ENCODE measurements around the gene SLC25A45. TPM values are rescaled to one million over a fixed set of nuclear protein-coding genes. Genes with fewer than 3 reads are reported as not detected.

SLC25A45 gene
- total and polyA plus RNA-seq, 2 donors from 2014 or later: 4.1 to 14.7 TPM

DNA sequence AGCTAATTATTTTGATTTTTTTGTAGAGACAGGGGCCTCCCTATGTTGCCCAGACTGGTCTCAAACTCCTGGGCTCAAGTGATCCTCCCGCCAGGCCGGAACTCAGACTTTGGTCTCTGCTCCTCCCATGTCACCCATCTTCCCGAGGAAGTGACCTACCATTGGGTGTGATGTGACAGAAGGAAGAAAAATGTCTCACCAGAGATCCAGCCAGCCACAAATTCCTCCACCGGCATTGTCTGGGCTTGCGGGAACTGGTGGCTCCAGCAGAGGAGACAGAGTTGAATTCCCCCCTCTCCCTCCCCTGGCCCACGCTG is 772 bp downstream of the SLC25A45 start:
- peak overlapping the region in 2 of 3 donors; percentile 71 to 86 for H3K9ac ChIP-seq (ENCODE audit: low read length in 3 of 3)
- intact Hi-C loops (cut with DNase I): no loop called here
- no peaks in the 10 kb centered on the region for H3K27me3 ChIP-seq (ENCODE audit: control insufficient read depth, insufficient read depth, low read length)
- peaks cover 0 to 73% (median 62%) of the 10 kb centered on the region in 3 donors for H3K4me1 ChIP-seq (ENCODE audit: control insufficient read depth in 2 of 3, insufficient read depth in 2 of 3, low read depth in 1 of 3, low read length in 3 of 3)
- peak in 1 of 5 donors; percentile 87 for DNase-seq
- TF ChIP-seq CTCF (IDR thresholded peaks at IDR 0.05; ENCODE audit: borderline replicate concordance, extremely low read depth, insufficient read depth): no peak
- no peaks in the 10 kb centered on the region for H3K36me3 ChIP-seq (ENCODE audit: control insufficient read depth in 2 of 3, insufficient read depth in 3 of 3, low read length in 3 of 3)
- H3K27ac ChIP-seq (ENCODE audit: low read depth in 2 of 2, low read length in 2 of 2): peak overlapping the region; percentile 94 to 100
- H3K4me3 ChIP-seq (ENCODE audit: low read length in 3 of 3): peak overlapping the region; percentile 26 to 62 (median 42)
- no peaks in the 10 kb centered on the region for H3K9me3 ChIP-seq (ENCODE audit: control insufficient read depth in 2 of 3, insufficient read depth in 1 of 3, low read length in 3 of 3)
- no peak for FAIRE-seq

DNA sequence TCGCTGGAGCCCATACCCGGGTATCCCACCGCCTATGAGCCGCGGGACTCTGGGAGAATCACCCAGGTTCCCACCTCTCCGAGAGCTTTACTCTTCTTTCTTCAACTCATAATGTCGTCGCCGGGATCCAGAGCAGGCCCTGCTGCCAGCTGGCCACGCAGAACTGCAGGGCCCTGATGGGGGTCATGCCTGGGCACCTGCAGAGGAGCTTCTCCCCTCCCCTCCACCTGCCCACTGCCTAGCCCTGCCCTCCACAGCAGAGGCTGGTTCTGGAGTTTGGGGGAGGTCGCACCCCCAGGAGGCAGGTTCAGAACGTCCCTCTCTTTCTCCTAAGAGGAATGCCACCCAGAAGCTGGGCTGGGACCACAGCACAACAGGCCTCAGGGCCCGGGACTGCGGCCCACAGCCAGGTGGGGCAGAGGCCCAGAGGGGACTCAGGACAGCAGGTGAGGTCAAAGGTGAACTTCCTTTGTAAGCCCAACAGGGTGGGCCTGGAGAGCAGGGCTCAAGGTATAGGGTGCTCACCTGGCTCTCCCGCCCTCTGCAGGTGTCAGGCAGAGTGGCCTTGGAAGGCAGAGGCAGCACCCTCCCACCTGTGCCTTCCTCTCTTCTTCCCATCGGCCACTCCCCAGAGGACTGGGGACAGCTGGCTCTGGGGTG is 1.9 kb downstream of the SLC25A45 start:
- peak overlapping the region in 2 of 3 donors; percentile 18 to 41 for H3K9ac ChIP-seq (ENCODE audit: low read length in 3 of 3)
- H3K36me3 ChIP-seq (ENCODE audit: control insufficient read depth in 2 of 3, insufficient read depth in 3 of 3, low read length in 3 of 3): no peaks in the 10 kb centered on the region
- DNase-seq: peak in 2 of 5 donors; percentile 54 to 67
- H3K4me1 ChIP-seq (ENCODE audit: control insufficient read depth in 2 of 3, insufficient read depth in 2 of 3, low read depth in 1 of 3, low read length in 3 of 3): peaks cover 0 to 69% (median 59%) of the 10 kb centered on the region in 3 donors
- peak overlapping the region; percentile 80 to 84 for H3K27ac ChIP-seq (ENCODE audit: low read depth in 2 of 2, low read length in 2 of 2)
- no peak for TF ChIP-seq CTCF (IDR thresholded peaks at IDR 0.05; ENCODE audit: borderline replicate concordance, extremely low read depth, insufficient read depth)
- H3K4me3 ChIP-seq (ENCODE audit: low read length in 3 of 3): peak overlapping the region in 1 of 3 donors; percentile 62
- no peaks in the 10 kb centered on the region for H3K9me3 ChIP-seq (ENCODE audit: control insufficient read depth in 2 of 3, insufficient read depth in 1 of 3, low read length in 3 of 3)
- no peaks in the 10 kb centered on the region for H3K27me3 ChIP-seq (ENCODE audit: control insufficient read depth, insufficient read depth, low read length)
- intact Hi-C loops (cut with DNase I): no loop called here
- FAIRE-seq: no peak

DNA sequence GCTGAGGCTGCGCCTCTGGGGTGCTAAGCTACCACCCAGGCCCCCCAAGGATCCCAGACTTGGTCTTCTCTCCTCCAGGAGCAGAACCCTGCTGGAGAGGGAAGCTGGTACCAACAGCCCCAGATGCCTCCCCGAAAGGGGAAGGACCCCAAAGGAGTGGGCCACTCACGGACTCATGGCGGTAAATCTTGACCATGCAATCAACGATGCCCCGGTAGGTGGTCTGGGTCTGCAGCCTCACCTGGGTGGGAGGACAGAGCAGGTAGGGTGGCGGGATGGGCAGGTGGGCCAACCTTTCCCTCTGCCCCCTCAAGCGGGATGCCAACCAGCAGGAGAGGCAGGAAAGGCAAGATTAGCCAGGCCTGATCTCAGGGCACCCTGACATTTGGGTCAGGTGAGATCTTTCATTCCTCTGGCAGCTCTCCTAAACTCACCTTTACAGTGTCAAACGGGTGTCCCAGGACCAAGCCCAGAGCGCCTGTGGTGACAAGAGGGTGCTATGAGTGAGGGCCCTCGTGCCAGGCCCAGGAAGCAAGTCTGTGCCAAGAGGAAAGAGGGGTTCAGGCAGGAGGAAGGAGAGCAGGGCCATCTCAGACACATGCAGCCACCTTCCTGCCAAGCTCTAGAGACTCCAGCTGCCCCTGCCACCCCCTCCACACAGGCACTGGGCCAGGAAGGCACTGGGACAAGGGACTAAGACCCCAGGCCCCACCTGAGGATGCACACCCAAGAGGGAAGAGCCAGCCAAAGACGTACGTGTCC is 2.6 kb downstream of the SLC25A45 start:
- peak in 2 of 5 donors; percentile 46 to 70 for DNase-seq
- Histone ChIP-seq H3K4me1 (ENCODE audit: control insufficient read depth in 2 of 3, insufficient read depth in 2 of 3, low read depth in 1 of 3, low read length in 3 of 3) (peaks cover 0 to 63% (median 56%) of the 10 kb centered on the region in 3 donors), H3K36me3 (ENCODE audit: control insufficient read depth in 2 of 3, insufficient read depth in 3 of 3, low read length in 3 of 3) (no peaks in the 10 kb centered on the region), H3K9ac (ENCODE audit: low read length in 3 of 3) (peak overlapping the region in 1 of 3 donors; percentile 41), H3K4me3 (ENCODE audit: low read length in 3 of 3) (peak overlapping the region in 1 of 3 donors; percentile 62), H3K27ac (ENCODE audit: low read depth in 2 of 2, low read length in 2 of 2) (peak overlapping the region; percentile 80 to 84), H3K9me3 (ENCODE audit: control insufficient read depth in 2 of 3, insufficient read depth in 1 of 3, low read length in 3 of 3) (no peaks in the 10 kb centered on the region), H3K27me3 (ENCODE audit: control insufficient read depth, insufficient read depth, low read length) (no peaks in the 10 kb centered on the region)
- intact Hi-C loops (cut with DNase I): no loop called here
- no peak for TF ChIP-seq CTCF (IDR thresholded peaks at IDR 0.05; ENCODE audit: borderline replicate concordance, extremely low read depth, insufficient read depth)
- no peak for FAIRE-seq

All from kidney (tissue), 14 donors.